DMS 273 (cell line): Measurements from ENCODE around the gene P4HB.
"Not testable (repeated sequence)": the region's sequence is repeated elsewhere in the genome, so short reads cannot be mapped to it uniquely, and the experiment has no call there.

Experiments
- DNase-seq: peaks from one replicate; lab custom pipeline; 2025; ENCODE audit not compliant: unreplicated experiment; lab: John Stamatoyannopoulos, UW

P4HB gene

DNA sequence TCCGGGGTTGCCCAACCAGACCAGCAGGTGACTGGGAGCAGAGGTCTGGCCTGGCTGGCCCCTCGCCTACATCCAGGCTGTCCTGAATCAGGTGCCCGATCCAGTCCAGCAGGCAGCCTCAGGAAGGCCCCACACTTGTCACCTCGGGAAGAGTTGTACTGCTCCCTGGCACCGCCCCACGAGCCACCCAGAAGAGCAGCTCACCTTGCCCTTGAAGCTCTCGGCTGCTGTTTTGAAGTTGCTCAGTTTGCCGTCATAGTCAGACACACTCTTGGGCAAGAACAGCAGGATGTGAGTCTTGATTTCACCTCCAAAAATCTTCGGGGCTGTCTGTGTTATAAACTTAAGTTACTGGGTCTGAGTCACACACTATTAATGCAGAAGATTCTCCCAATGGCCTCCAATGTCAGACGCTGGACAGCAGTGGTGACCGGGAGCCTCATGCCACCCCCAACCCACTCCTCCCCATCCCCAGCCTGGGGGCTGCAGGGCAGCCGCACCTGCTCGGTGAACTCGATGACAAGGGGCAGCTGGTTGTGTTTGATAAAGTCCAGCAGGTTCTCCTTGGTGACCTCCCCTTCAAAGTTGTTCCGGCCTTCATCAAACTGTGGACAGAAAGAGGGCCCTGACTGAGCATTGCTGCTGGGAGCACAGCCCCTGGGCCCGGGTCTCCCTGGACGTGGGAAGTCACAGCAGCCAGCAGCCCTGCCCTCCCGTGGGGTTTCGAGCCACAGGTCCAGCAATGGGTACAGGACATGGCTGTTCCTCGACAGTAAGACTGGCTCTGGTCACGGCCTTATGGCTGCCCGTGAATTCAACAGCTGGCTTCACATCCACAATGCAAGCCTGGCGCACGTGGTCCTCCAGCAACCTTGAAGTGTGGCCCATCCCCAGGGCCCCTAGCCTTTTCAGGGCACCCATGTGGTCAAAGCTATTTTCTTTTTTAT is 13.3 kb downstream of the P4HB start:
- no peak for DNase-seq

DNA sequence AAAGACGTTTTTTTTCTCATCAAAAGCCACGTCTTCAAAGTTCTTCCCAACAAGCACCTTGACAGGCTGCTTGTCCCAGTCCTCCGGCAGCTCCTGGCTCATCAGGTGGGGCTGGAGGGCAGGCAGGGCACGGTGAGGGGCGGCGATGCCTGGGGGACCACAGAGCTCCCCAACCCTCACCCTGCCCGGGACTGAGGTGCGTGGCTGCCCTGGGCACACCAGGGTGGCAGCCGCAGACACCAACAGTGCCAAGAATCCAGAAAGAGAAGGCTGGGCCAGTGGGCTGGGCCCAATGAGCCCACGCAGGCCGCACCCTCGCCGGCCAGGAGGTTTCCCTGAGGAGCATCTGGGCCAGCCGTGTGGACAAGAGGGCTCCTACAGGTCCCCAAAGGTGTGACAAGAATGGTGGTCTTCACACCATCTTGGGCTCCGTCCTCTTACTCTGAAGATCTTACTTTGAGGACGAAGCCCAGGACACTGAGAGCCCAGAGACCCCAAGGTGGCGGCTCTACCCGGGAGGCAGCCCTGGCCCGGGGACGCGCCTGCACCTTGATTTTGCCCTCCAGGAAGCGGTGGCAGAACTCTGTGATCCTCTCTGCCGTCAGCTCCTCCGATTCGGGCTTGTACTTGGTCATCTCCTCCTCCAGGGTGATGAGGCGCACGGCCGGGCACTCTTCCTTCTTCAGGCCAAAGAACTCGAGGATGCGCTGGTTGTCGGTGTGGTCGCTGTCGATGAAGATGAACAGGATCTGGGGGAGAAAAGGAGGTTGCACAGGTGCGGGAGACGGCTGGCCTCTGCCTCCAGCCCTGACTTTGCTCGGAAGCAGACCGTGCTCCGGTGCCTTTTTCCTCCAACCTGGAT is 14.2 kb downstream of the P4HB start:
- no peak for DNase-seq

DNA sequence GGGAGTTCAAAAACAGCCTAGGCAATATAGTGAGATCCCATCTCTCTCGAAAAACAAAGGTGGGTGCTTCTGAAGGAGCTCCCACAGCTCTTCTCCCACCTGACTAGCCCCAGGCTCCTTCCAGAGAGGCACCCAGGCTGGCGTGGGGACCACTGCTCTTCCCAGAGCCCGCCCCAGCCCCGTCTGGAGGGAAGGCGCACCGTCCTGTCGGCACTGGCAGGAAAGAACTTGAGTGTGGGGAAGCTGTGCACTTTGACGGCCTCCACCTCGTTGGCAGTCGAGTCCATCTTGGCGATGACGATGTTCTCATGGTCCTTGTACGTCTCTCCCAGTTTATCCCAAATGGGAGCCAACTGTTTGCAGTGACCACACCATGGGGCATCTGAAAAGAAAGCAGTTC is 15.0 kb downstream of the P4HB start:
- no peak for DNase-seq

DNA sequence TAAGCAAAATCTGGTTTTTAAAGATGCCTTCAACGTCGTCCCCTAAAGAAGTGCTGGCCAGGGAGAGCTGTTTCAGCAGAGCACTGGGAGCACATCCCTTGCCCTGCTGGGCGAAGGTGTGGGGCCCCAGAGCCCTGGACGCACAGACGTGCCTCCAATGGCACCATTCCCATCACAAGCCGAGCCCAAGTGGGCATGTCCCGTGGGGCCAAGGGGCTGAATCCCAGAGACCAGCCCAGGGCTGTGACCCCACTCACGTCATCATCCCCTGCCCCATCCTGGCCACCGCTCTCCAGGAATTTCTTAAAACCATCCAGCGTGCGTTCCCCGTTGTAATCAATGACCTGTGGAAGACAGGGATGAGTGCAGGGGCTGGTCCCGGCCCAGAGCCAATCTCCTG is 15.4 kb downstream of the P4HB start:
- no peak for DNase-seq

DNA sequence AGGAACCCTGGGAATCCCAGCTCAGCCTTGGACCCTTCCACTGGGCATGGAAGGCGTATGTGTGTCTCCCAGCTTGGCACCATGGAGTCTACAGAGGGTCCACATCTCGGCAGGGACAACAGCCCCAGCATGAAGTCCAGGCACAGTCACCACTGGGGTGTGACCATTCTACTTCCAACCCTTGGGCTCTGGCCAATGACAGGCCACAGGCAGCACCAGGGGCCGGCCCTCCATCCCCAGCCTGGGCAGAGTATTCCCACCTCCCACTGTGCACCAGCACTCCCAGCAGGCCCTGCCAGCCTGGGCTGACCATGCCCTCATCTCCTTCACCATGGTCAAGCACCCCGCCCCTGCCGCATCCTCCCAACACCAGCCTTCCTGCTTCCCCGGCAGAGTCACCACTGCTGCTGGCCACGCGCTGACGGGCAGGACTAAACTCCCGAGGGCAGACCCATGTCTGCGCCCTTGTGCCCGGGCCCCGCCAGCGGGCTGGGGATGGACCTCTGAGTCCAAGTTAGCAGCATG is 15.9 kb downstream of the P4HB start:
- DNase-seq, result no peak

DNA sequence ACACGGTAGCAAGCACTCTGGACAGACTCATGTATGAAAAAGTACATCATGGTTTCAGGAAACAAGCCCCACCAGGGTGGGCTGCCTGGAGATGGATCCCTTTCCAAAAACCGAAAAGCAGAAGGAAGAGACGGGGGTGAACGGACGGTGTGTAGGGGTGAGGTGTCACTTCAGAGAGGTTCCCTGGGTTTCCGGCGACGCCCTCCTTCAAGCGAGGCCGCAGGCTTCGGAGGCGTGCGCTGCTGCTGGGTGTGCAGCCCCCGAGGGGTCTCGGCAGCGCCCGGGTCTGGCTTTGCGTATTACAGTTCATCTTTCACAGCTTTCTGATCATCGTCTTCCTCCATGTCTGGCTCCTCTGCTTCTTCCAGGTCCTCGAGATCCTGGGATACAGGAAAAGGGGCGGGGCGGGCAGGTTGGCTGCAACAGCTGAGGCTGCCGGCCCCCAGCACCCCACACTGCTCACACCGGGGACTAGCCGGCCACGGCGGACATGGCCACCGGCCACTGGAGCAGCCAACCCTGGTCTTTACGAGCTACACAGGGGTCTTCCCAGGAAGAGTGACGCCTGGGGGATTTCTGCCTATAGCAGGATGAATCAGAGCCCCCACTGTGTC is 16.5 kb downstream of the P4HB start:
- no peak for DNase-seq

DNA sequence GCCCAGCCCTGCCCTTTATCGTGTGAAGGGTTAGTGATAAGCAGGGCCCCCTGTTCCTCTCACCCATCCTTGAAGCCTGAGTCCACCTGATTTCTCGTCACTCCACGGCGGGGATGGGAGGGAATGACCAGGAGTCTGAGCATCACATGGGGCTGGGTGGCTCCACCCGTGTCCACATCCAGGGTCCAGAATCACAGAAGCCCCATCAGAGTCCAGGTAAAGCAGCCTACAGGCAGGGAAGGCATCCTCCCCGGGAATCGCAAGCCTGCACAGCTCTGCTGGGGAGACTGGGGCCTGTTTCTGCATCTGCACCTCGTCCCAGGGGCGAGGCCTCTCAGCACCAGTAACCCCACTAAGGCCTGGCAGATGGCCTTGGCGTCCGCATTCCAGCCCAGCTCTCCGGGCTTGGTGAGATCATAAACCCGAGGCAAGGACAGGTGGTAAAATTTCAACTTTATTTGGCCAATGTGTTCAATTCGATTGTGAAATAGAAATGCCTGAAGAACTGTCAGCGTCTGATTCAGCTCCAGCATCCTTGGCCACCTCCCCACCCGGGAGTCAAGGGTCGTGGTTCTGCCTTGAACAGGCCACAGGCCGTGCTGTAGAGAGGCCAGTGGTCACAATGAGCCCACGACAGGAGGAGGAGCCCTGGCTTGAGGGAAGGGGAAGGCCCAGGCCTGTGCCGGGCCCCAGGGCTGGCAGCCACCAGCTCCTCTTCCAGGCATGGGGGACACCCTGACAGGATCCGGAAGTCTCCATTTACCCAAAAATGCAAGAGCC is 17.4 kb downstream of the P4HB start:
- DNase-seq, result peak; percentile 62

DNA sequence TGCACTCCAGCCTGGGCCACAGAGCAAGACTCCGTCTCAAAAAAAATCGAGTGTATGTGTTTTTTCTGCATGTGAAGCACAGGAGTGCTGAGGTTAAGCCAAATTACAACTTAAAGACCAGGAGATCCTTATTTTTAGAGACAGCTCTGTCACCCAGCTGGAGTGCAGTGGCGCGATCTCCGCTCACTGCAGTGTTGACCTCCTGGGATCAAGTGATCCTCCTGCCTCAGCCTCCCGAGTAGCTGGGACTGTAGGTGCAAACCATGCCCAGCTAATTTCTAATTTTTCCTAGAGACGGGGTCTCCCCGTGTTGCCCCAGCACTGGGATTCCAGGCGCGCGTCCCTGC is 18.0 kb downstream of the P4HB start:
- DNase-seq, result no peak

DNA sequence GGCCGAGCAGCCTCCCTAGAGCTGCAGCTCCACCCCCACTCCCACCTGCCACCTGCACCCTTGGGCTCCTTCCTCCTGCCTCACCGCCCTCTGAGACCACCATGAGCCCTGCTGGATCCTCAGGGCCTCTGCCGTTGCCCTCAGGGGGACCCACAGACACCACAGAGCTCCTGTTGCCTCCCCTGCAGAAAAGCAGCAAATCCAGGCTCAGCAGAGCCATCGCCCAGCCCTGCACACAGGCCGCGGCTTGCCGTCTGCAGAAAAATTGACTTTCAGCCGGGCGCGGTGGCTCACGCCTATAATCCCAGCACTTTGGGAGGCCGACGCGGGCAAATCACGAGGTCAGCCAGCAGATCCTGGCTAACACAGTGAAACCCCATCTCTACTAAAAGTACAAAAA is 18.5 kb downstream of the P4HB start:
- DNase-seq, result no peak

DNA sequence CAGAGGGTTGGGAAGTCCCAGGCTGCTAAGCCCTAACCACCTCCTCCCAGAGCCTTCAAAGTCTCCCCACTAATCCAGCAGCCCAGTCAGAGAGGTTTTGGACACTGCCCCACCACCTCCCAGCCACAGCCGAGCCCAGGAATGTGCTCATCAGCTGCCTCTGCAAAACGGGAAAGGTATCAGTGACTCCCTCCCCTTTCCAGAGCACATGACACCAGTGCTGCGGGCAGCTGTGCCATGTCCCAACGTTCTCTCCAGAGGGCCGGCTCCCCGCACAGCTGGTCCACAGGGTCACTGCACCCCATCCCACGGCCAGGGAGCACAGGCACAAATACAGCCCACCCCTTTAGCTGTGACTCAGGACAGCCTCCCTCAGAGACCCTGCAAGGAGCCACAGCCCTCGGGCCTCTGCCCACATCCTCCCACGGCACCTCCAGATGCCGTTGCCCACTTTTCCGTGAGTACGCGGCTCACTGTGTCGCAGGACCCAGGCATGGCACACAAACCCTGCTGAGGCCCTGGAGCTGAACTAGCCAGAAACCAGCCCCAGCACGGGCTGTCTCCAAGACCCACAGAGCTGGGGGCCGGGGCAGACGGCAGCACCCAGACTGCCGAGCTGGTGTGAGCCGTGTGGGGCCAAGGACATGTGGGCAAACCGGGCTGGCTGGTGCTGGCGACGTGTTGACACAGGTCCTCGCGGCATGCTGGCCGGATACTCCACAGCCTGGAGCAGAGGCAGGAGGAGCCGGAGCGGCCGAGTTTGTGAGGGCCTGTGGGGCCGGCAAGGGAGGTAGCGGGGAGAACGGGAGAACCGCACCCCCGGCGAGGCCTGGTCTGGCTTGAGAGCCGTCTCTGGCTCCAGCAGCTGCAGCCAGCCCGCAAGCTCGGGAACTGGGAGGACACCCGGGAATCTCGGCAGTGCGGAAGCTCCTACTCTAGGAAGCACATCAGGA is 19.2 kb downstream of the P4HB start:
- DNase-seq, result peak; percentile 48

DNA sequence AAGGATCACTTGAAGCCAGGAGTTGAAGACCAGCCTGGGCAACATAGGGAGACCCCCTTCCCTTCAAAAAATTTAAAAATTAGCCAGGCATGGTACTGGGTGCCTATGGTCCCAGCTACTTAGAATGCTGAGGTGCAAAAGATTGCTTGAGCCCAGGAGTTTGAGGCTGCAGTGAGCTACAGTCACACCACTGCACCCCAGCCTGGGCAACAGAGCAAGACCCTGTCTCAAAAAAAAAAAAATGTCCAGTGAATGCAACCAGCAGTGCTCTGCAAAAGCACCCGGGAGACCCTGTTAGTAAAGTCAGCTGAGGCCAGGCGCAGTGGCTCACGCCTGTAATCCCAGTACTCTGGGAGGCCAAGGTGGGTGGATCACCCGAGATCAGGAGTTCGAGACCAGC is 20.3 kb downstream of the P4HB start:
- not testable (repeated sequence) for DNase-seq

DNA sequence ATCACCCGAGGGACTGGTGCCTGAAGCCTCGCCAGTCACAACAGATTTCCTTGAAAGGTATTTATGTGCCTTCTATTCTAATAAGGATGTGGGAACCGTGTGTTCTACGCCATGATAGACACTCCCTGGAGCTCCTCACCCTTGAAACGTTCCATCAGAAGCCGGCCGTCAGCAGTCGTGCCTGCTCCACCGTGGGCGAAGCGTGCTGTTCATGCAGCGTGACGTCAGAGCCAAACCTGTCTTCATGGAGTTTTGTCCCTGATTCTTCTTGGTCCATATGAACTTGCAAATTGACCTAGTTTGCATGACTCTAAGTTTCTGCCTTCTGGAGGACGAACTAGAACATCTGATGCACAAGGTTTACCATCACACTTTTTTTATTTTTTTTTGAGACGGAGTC is 21.0 kb downstream of the P4HB start:
- DNase-seq, result no peak

DNA sequence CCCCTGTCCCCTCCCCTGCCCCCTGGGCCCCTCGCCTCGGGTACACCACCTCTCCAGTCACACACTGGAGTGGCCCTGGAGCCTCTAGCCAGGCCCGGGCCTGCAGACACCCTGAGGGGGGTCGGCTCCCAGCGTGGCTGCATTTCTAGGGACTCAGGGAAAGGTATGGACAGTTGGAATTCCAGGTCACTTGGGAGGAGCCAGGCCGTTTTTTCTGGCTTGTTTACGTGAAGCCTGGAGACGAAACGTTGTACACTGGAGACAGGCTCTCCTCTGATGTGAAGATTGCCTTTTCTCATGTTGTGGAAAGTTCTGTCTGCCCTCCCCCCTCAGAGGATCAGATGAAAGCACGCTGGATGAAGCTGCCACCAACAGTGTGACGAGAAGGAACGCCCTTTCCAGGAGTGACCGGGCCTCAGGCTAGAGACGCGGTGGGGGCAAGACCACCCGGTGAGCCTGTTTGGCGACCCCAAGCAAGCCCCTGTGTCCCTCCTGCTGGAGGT is 21.5 kb downstream of the P4HB start:
- no peak for DNase-seq

DNA sequence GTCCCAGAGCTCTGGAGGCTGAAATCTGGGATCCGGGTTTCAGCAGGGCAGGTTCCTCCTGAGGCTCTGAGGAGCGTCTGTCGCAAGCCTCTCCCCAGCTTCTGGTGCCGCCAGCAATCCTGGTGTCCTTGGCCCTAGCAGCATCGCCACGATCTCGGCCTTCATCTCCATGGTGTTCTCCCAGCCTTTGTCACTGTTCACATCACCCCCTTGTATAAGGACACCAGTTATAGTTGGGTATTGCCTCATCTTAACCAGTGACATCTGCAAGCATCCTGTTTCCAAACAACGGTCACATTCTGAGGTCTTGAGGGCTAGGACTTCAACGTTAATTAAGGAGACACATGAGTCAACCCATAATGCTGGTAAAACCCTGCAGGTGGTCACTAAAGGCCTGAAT is 22.7 kb downstream of the P4HB start:
- no peak for DNase-seq

DNA sequence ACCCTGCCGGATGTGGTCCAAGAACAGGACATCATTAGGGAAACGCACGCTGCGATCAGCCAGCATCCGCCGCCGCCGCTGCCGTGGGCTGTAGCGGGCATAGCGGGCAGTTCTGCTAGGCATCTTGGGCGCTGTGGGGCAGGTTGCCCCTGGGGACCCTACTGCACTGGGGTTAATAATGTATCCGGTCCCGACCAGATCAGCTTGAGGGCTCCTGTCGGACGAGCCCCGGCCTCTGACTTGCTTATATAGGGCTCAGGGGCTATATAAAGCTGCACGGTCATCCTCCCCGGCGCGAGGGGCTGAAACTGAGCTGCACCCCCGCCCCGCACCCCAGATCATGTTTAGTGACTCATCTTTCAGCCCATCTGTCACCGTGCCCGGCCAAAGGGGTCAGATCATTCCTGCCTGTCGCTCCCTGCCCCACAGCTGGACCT is 25.5 kb downstream of the P4HB start, which contains the start of gene PPP1R27:
TSS of gene PPP1R27 (minus strand) at position 220 of the 437 bp plus-strand sequence. CDS start at position 123, 97 bp downstream.
- DNase-seq, result no peak

DNA sequence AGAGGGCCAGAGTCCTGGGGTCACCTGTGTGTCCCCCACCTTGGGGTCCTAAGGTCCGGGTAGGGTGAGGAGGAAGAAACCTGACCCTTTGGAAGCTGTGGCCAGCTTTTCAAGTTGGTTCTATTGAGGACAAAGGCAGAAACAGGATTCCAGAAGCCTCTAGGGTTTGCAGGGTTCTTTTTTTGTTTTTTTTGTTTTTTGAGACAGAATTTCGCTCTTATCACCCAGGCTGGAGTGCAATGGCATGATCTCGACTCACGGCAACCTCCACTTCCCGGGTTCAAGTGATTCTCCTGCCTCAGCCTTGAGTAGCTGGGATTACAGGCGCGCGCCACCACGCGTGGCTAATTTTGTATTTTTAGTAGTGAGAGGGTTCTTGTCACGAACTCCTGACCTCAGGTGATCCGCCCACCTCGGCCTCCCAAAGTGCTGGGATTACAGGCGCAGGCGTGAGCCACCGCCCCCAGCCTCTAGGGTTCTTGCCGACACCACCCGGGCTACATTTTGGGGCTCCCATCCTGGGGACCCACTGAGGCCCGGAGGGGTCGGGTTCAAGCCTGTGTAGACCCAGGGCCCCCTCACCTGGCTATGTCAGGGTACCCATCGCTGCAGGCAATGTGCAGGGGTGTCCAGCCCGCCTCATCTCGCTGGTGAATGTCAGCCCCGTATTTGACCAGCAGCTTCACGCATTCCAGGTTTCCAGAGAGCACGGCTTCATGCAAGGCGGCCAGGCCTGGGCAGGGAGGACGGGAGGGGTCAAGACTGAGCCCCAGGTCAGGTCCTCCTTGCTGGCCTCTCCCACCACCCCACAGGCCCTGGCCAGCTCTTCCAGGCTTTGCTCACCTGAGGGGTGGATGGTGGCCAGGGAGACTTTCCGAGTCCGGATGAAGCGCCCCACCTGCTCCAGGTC is 26.2 kb downstream of the P4HB start:
- DNase-seq, result no peak

DNA sequence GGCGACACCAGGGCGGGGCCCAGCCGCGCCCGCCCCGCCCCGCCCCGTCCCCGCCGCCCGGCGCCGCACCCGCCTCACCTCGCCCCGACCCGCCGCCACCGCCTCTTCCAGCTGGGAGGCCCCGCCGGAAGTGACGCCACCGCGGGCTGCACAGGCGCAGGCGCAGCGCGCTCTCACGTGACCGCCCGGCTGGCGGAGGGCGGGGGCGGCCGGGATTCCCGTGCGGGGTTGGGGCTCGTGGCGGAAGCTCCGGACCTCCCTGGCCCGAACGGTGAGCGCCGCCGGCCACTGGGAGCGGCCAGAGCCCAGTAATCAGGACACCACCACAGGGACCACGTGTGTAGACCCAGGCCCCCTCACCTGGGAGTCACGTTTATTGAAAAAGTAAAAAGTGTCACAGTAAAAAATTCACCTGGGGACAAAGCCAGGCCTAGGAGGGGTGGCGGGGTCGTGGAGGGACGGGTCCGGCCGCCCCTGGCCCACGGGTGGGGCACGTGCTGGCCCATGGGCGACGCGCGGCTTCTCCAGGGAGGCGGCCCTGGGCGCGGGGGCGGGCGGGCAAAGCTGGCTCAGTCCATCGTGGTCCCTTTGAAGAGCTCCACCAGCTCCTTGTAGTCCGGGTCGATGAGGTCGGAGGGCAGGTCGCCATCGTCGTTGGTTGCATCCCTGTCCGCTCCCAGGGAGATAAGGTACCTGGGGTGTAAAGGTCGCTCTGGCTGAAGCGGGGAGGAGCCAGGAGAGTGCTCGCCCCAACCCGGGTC is 27.0 kb downstream of the P4HB start, which contains the start of gene MCRIP1:
TSS of gene MCRIP1 (minus strand) at position 132 of the 761 bp plus-strand sequence. CDS start 8,785 bp downstream, outside the sequence.
- DNase-seq, result peak; percentile 98
